Karpas-422 (cell line): ENCODE data around the gene TMX3. TPM values are rescaled to one million over a fixed set of nuclear protein-coding genes. Genes with fewer than 3 reads are reported as not detected.

Source experiments
- DNase-seq: peaks from one replicate; pipeline ENCODE4 v3.0.0-alpha.2; 2015
- H2AFZ ChIP-seq: fragments of 200-600 bp; sonication (generic); 2 replicates; pipeline ENCODE4 v1.6.1; 2014; ENCODE audit warnings: antibody characterized with exemption, low read length, mixed read lengths
- H3K27ac ChIP-seq: fragments of 200-600 bp; sonication (generic); 2 replicates; pipeline ENCODE4 v1.5.1; 2014; ENCODE audit warnings: mild to moderate bottlenecking, low read length, moderate library complexity
- H3K27me3 ChIP-seq: fragments of 200-600 bp; sonication (generic); 2 replicates; pipeline ENCODE4 v1.6.1; 2014; ENCODE audit warnings: low read length, mixed read lengths
- H3K36me3 ChIP-seq: fragments of 200-600 bp; sonication (generic); 2 replicates; pipeline ENCODE4 v1.6.1; 2014; ENCODE audit warnings: low read length, mixed read lengths; ENCODE audit not compliant: insufficient read depth
- H3K4me1 ChIP-seq: fragments of 200-600 bp; sonication (generic); 2 replicates; pipeline ENCODE4 v1.6.1; 2014; ENCODE audit warnings: mild to moderate bottlenecking, low read length, mixed read lengths
- H3K4me2 ChIP-seq: fragments of 200-600 bp; sonication (generic); 2 replicates; pipeline ENCODE4 v1.6.1; 2014; ENCODE audit warnings: low read length, low read depth, mild to moderate bottlenecking; ENCODE audit not compliant: poor library complexity, severe bottlenecking
- H3K4me3 ChIP-seq: fragments of 200-600 bp; sonication (generic); 2 replicates; pipeline ENCODE4 v1.5.1; 2014; ENCODE audit warnings: mild to moderate bottlenecking, antibody characterized with exemption, low read length, mixed read lengths
- H3K79me2 ChIP-seq: fragments of 200-600 bp; sonication (generic); 2 replicates; pipeline ENCODE4 v1.6.1; 2014; ENCODE audit warnings: mild to moderate bottlenecking, low read length, mixed read lengths
- H3K9ac ChIP-seq: fragments of 200-600 bp; sonication (generic); 2 replicates; pipeline ENCODE4 v1.6.0; 2014; ENCODE audit warnings: low read length
- H3K9me2 ChIP-seq: fragments of 200-600 bp; sonication (generic), shearing (Covaris generic); replicated peaks from 2 replicates; pipeline ENCODE4 v1.6.0; 2014; ENCODE audit warnings: mild to moderate bottlenecking, low read length, moderate library complexity; ENCODE audit not compliant: insufficient read depth
- H3K9me3 ChIP-seq: fragments of 300-700, 200-600 bp; sonication (generic); 2 replicates; pipeline ENCODE4 v1.6.1; 2014; ENCODE audit warnings: low read length, mixed read lengths
- H4K20me1 ChIP-seq: fragments of 200-600 bp; sonication (generic); 2 replicates; pipeline ENCODE4 v1.6.1; 2014; ENCODE audit warnings: mild to moderate bottlenecking, antibody characterized with exemption, low read length, low read depth; ENCODE audit not compliant: insufficient read depth
- total RNA-seq: library from RNA; depleted of rRNA; stranded (reverse); fragments of >200 nt; shearing (Covaris generic); gene quantifications from 2 replicates; pipeline ENCODE4 v1.2.3, GENCODE V29; 2014; ENCODE audit warnings: low replicate concordance

TMX3 gene
- total RNA-seq, 1 experiment from 2014 or later, result 154 TPM

DNA sequence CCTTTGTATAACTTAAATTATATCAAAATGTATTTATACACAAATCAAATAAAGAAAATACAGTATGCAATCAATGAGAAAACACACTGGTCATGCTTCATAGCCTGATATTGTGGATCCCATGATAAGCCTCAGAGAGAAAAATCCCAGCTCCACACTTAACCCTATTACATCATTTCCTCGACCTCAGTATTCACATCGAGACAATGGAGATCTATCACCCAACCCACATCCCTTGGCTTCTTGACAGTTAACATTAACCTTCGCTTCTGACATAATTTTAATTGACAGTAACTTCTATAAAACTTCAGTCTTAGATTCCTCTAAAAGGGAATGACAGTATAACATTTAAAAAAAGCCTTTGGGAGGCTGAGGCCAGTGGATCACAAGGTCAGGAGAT, 11.6 kb downstream of the TMX3 start:
- no peak overlapping the region for H3K4me3 ChIP-seq
- no peaks in the 10 kb centered on the region for H3K9me2 ChIP-seq
- H3K4me2 ChIP-seq, result no peak overlapping the region
- H3K4me1 ChIP-seq, result no peaks in the 10 kb centered on the region
- H3K9ac ChIP-seq, result no peak overlapping the region
- H3K79me2 ChIP-seq, result peaks cover 84% of the 10 kb centered on the region
- H3K27ac ChIP-seq, result no peak overlapping the region
- H3K9me3 ChIP-seq, result no peaks in the 10 kb centered on the region
- no peak for DNase-seq
- no peaks in the 10 kb centered on the region for H3K27me3 ChIP-seq
- peaks cover 62% of the 10 kb centered on the region; the same call in 1 of the 2 replicates for H3K36me3 ChIP-seq
- no peak overlapping the region for H2AFZ ChIP-seq
- peaks cover 6% of the 10 kb centered on the region for H4K20me1 ChIP-seq

DNA sequence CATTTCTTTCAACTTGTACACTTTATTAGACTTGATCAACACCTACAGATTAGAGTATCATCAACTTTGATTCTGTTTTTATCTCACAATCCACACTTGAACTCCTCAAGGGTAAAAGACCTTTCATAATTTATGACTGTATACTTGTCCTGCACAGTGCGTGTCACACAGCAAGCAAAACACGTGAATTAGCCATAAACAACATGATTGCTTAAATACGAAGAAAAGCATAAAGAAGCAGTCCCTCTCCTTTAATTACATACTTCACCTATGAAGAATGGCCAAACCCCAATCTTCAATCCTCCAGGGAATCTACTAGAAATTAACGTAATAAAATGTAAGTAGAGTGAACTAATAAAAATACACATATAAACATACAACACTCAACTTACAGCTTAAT, 13.6 kb downstream of the TMX3 start:
- H3K27me3 ChIP-seq, result no peaks in the 10 kb centered on the region
- no peaks in the 10 kb centered on the region for H3K9me3 ChIP-seq
- no peaks in the 10 kb centered on the region for H3K4me1 ChIP-seq
- no peak overlapping the region for H3K27ac ChIP-seq
- no peak for DNase-seq
- no peak overlapping the region for H2AFZ ChIP-seq
- H4K20me1 ChIP-seq, result no peaks in the 10 kb centered on the region
- no peak overlapping the region for H3K9ac ChIP-seq
- H3K36me3 ChIP-seq, result peaks cover 63% of the 10 kb centered on the region
- H3K4me3 ChIP-seq, result no peak overlapping the region
- peaks cover 81% of the 10 kb centered on the region for H3K79me2 ChIP-seq
- H3K9me2 ChIP-seq, result no peaks in the 10 kb centered on the region
- no peak overlapping the region for H3K4me2 ChIP-seq

DNA sequence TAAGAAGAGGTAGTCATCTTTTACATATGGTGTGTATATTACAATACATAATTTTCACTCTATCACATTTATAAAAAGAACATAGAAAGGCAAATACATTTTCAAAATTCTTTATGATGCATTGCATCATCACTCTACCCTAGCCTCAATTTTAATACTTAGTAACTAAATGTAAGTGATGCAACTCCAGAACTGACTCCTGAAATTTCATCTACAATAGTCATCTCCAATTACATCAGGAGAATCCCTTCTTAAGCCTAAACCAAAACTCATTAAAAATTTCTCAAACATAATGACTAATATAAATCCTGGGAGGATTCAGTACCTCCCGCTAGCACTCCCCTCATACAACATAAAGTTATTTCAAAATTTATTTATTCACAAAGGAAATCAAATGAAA, 15.9 kb downstream of the TMX3 start:
- H3K9ac ChIP-seq, result no peak overlapping the region
- DNase-seq, result no peak
- H3K4me1 ChIP-seq, result no peaks in the 10 kb centered on the region
- H2AFZ ChIP-seq, result no peak overlapping the region
- no peaks in the 10 kb centered on the region for H3K9me3 ChIP-seq
- H3K27ac ChIP-seq, result no peak overlapping the region
- H3K36me3 ChIP-seq, result peaks cover 64% of the 10 kb centered on the region
- no peak overlapping the region for H3K4me3 ChIP-seq
- no peak overlapping the region for H3K4me2 ChIP-seq
- H3K79me2 ChIP-seq, result peaks cover 65% of the 10 kb centered on the region
- H4K20me1 ChIP-seq, result no peaks in the 10 kb centered on the region
- H3K27me3 ChIP-seq, result no peaks in the 10 kb centered on the region
- no peaks in the 10 kb centered on the region for H3K9me2 ChIP-seq

- Histone ChIP-seq H3K4me1 (no peaks in the 10 kb centered on the region), H3K9ac (no peak overlapping the region), H3K4me3 (no peak overlapping the region), H3K4me2 (no peak overlapping the region), H3K9me2 (no peaks in the 10 kb centered on the region), H3K79me2 (peaks cover 45% of the 10 kb centered on the region), H3K27me3 (no peaks in the 10 kb centered on the region), H3K9me3 (no peaks in the 10 kb centered on the region), H2AFZ (no peak overlapping the region), H3K36me3 (peaks cover 54% of the 10 kb centered on the region), H4K20me1 (no peaks in the 10 kb centered on the region), H3K27ac (no peak overlapping the region)
- DNase-seq, result no peak
Observed at GRCh38 chr18:68696937-68697336, 18.0 kb downstream of the TMX3 start.

DNA sequence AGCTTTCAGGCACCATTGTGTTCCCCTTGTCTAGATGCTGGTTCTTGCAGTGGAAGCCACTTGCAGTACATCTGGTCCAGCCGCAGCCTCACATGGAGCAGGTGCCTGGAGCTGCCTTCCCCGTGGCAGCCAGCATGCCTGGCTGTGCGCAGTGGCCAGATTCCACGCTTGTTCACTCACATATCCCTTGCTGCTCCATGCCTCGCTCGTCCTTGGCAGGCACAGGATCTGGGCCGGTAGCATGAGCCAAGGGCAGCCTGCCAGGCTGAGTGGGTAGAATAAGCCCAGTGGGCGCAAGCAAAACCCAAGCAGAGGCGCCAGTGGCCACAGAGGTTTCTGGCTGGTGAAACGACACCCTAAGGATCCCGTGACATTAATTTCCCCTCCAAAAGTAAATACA, 20.6 kb downstream of the TMX3 start:
- H3K4me1 ChIP-seq, result no peaks in the 10 kb centered on the region
- H3K27me3 ChIP-seq, result no peaks in the 10 kb centered on the region
- H3K79me2 ChIP-seq, result peaks cover 24% of the 10 kb centered on the region
- no peak overlapping the region for H3K4me3 ChIP-seq
- H3K9me2 ChIP-seq, result no peaks in the 10 kb centered on the region
- H3K27ac ChIP-seq, result no peak overlapping the region
- no peaks in the 10 kb centered on the region for H3K9me3 ChIP-seq
- no peak overlapping the region for H3K4me2 ChIP-seq
- DNase-seq, result no peak
- H4K20me1 ChIP-seq, result no peaks in the 10 kb centered on the region
- H3K9ac ChIP-seq, result no peak overlapping the region
- H2AFZ ChIP-seq, result no peak overlapping the region
- H3K36me3 ChIP-seq, result peaks cover 53% of the 10 kb centered on the region

DNA sequence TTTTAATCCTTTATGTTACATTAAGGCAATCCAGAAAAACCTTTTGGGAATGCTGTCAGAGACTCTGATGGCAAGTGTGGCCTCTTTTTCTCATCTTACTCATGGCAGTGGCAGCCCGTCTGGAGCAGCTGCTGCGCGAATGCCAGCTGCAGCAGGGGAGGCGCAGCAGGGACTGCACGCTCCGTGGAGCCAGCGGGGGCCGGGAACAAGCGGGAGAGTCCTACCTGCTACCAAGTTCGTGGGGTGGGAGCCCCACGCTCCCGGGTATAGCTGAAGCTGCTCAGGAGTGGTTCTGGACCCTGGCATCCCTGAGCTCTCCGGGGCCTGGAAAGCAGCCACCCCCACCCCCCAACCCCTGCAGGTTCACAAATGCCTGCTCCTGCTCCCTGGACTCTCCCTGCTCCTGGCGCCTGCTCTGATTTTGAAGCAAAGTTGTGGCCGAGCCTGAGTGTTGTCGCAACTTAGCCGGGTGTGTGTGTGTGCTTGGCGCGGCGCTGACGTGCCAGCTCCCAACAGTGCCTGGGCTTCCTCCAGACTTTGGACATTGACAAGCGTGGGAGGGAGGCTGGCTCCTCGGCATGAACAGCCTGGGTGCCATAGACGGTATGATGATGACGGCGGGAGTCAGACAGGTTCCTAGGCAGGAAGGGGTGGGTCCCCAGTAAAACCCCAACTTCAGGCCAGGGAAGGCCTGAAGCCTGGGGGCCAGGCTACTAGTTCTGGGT, 21.7 kb downstream of the TMX3 start:
- Histone ChIP-seq H3K9me3 (no peaks in the 10 kb centered on the region), H4K20me1 (no peaks in the 10 kb centered on the region), H3K4me1 (no peaks in the 10 kb centered on the region), H3K4me3 (no peak overlapping the region), H3K9ac (no peak overlapping the region), H3K27ac (no peak overlapping the region), H3K79me2 (peaks cover 18% of the 10 kb centered on the region), H3K27me3 (no peaks in the 10 kb centered on the region), H2AFZ (no peak overlapping the region), H3K4me2 (no peak overlapping the region), H3K36me3 (peaks cover 53% of the 10 kb centered on the region), H3K9me2 (no peaks in the 10 kb centered on the region)
- no peak for DNase-seq

DNA sequence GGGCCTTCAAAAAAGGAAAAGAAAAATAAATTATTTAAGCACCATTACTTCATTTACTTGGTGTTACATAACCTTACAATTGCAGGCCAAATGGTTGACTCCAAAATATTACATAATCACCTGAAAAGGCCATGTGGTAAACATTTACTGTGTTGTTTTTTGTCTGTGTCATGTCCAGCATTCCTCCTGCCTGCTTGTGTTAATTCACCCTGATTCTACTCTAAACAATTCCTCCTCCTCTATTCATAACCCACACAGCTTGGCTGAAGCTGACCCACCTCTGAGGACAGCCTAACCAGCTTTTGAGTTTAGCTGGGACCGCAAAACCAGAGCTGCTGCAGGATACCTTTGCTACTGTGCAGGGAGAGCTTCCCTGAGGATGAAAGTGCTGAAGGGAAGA, 35.4 kb downstream of the TMX3 start:
- Histone ChIP-seq H3K4me2 (no peak overlapping the region), H3K9me3 (no peaks in the 10 kb centered on the region), H3K4me1 (no peaks in the 10 kb centered on the region), H3K9me2 (no peaks in the 10 kb centered on the region), H3K36me3 (peaks cover 71% of the 10 kb centered on the region), H4K20me1 (no peaks in the 10 kb centered on the region), H3K27me3 (no peaks in the 10 kb centered on the region), H3K79me2 (no peaks in the 10 kb centered on the region), H2AFZ (no peak overlapping the region), H3K27ac (no peak overlapping the region), H3K4me3 (no peak overlapping the region), H3K9ac (no peak overlapping the region)
- DNase-seq, result no peak

- no peaks in the 10 kb centered on the region for H3K27me3 ChIP-seq
- H3K4me1 ChIP-seq, result no peaks in the 10 kb centered on the region
- H3K27ac ChIP-seq, result no peak overlapping the region
- no peak overlapping the region for H2AFZ ChIP-seq
- H3K4me2 ChIP-seq, result no peak overlapping the region
- H3K9ac ChIP-seq, result no peak overlapping the region
- H3K36me3 ChIP-seq, result peaks cover 64% of the 10 kb centered on the region
- DNase-seq, result no peak
- no peaks in the 10 kb centered on the region for H3K9me2 ChIP-seq
- H4K20me1 ChIP-seq, result no peaks in the 10 kb centered on the region
- H3K4me3 ChIP-seq, result no peak overlapping the region
- no peaks in the 10 kb centered on the region for H3K79me2 ChIP-seq
- no peaks in the 10 kb centered on the region for H3K9me3 ChIP-seq
Observed at GRCh38 chr18:68676913-68677312, 38.0 kb downstream of the TMX3 start.
